MCF 10A (cell line): ENCODE results near the gene SLIT3. TPM values are rescaled to one million over a fixed set of nuclear protein-coding genes. Genes with fewer than 3 reads are reported as not detected.

Source experiments
- BruUV-seq: library from RNA; stranded (reverse); fragments of 400-500 nt; replicated peaks from 2 replicates; lab custom pipeline; 2021; lab: Mats Ljungman, UMichigan
- CTCF ChIA-PET: fragments of 300-600 bp; sonication (Branson Sonifier 250); formaldehyde crosslinking; extraction: SDS; loops from one replicate; lab custom pipeline; 2021; ENCODE audit warnings: antibody characterized with exemption, inconsistent platforms; lab: Yijun Ruan, JAX
- POLR2A ChIA-PET: fragments of 300-600, 350-650 bp; sonication (Branson Sonifier 250); formaldehyde crosslinking; extraction: SDS; loops from one replicate; lab custom pipeline; 2020; ENCODE audit warnings: antibody characterized with exemption, inconsistent platforms; lab: Yijun Ruan, JAX
- DNase-seq: peaks from one replicate; pipeline ENCODE4 v3.0.0-alpha.2; 2018; ENCODE audit not compliant: unreplicated experiment
- H3K27ac Mint-ChIP-seq: one replicate; pipeline ENCODE4 v1.8.0; 2022; ENCODE audit warnings: mild to moderate bottlenecking, low read depth, mixed read lengths; ENCODE audit not compliant: unreplicated experiment
- H3K27me3 Mint-ChIP-seq: one replicate; pipeline ENCODE4 v1.8.0; 2022; ENCODE audit warnings: mixed read lengths; ENCODE audit not compliant: insufficient read depth, unreplicated experiment
- H3K36me3 Mint-ChIP-seq: one replicate; pipeline ENCODE4 v1.8.0; 2022; ENCODE audit warnings: mild to moderate bottlenecking, moderate library complexity, mixed read lengths; ENCODE audit not compliant: insufficient read depth, unreplicated experiment
- H3K4me1 Mint-ChIP-seq: one replicate; pipeline ENCODE4 v1.8.0; 2022; ENCODE audit warnings: mixed read lengths; ENCODE audit not compliant: insufficient read depth, unreplicated experiment
- H3K4me3 Mint-ChIP-seq: one replicate; pipeline ENCODE4 v1.8.0; 2022; ENCODE audit warnings: mild to moderate bottlenecking, moderate library complexity, mixed read lengths; ENCODE audit not compliant: unreplicated experiment
- H3K9me3 Mint-ChIP-seq: one replicate; pipeline ENCODE4 v1.8.0; 2022; ENCODE audit warnings: mixed read lengths; ENCODE audit not compliant: unreplicated experiment
- CTCF ChIP-seq: fragments of 200-600 bp; IDR thresholded peaks from one replicate; pipeline ENCODE4 v1.8.0; 2022; ENCODE audit warnings: antibody characterized with exemption, mild to moderate bottlenecking; ENCODE audit not compliant: unreplicated experiment
- intact Hi-C: fragments of 100-400 bp; cut with micrococcal nuclease; formaldehyde crosslinking; loops from 2 replicates; pipeline ENCODE4 v1.14.1; 2022
- microRNA-seq: library from miRNA; unstranded; fragments of <30 nt; microRNA quantifications from one replicate; pipeline ENCODE4 v1.2.0, GENCODE V29; 2022
- total RNA-seq: library from RNA; stranded (reverse); gene quantifications from 2 replicates; pipeline ENCODE4 v1.2.3, GENCODE V29; 2022

Gene SLIT3
- total RNA-seq, 1 experiment from 2014 or later: 0.89 TPM

DNA sequence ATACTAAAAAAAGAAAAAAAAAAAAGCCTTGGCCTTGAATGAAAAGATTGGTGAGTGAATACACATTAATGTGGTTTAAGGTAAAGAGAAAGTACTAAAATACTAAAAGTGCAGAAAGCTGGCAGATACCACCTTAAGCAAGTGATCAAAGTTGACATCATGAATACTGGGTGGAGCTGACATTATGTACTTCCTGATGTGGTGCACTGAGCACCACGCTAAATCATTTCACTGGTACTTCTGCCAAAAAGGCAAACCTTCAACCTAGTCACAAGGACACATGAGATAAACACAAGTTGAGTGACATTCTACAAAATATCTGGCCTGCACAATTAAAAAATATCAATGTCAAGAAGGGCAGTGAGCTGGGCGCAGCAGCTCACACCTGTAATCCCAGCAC lies 687.9 kb downstream of the SLIT3 start:
- ChIA-PET CTCF (no interaction called here), POLR2A (interaction anchor here (1.3 to 3.7 kb wide), 2 partner anchors 34 to 44 kb away, joined by 4 to 19 read pairs; no protein-coding TSS in a partner anchor)
- intact Hi-C loops: no loop called here
- peaks cover 7% of the 10 kb centered on the region for H3K4me1 Mint-ChIP-seq
- H3K27ac Mint-ChIP-seq: no peak overlapping the region
- no peaks in the 10 kb centered on the region for H3K9me3 Mint-ChIP-seq
- H3K4me3 Mint-ChIP-seq: no peak overlapping the region
- H3K27me3 Mint-ChIP-seq: no peaks in the 10 kb centered on the region
- no peaks in the 10 kb centered on the region for H3K36me3 Mint-ChIP-seq
- no peak for DNase-seq
- TF ChIP-seq CTCF: no peak
- BruUV-seq: no TSS peak

DNA sequence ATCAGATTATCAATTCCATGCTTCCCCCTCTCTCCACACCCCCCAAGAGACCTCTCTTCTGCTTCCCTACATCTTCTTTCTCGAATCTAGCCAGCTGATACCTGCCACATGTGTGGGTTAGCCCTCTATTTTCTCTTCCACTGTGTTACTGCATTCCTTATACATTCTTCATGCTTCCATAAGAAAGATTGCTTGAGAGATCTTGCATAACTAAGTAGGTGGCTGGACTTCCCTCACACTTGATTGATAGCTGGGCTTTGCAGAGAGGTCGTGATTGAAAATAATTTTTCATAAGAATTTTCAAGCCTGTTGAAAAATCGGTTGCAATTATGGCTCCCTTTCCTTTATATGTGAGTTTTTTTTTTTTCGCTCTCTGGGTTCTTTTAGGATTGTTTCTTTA lies 688.8 kb downstream of the SLIT3 start:
- Mint-ChIP-seq H3K9me3 (no peaks in the 10 kb centered on the region), H3K36me3 (no peaks in the 10 kb centered on the region), H3K27me3 (no peaks in the 10 kb centered on the region), H3K4me3 (no peak overlapping the region), H3K4me1 (peaks cover 7% of the 10 kb centered on the region), H3K27ac (no peak overlapping the region)
- TF ChIP-seq CTCF: no peak
- intact Hi-C loops: no loop called here
- DNase-seq: no peak
- CTCF ChIA-PET: interaction anchor here (0.6 kb wide), 1 partner anchor 15 kb away, joined by 3 read pairs; no protein-coding TSS in a partner anchor
- POLR2A ChIA-PET: interaction anchor here (2.5 to 3.7 kb wide), 2 partner anchors 33 to 35 kb away, joined by 14 to 19 read pairs; partner anchors contain the start of gene PANK3
- no TSS peak for BruUV-seq

Small RNAs within 50 kb of the gene (microRNA-seq; reads per million reads assigned to microRNA genes)
- gene MIR218-2 (not detected), gene MIR585 (5.2 reads per million, percentile 36 among the genes with 10 or more reads in this experiment)
